Chondrocyte (in vitro differentiated cells): Measurements from ENCODE around the gene RASA2. TPM values are rescaled to one million over a fixed set of nuclear protein-coding genes. Genes with fewer than 3 reads are reported as not detected.
A peak's percentile ranks its signal among the peaks of the same experiment; 100 is the strongest.

ENCODE experiments used
- DNase-seq: peaks from one replicate; pipeline ENCODE4 v3.0.0; 2021; ENCODE audit warnings: mixed read lengths, low spot score
- H3K27ac Mint-ChIP-seq: one replicate; pipeline ENCODE4 v1.8.0; 2021; ENCODE audit warnings: mild to moderate bottlenecking, moderate library complexity, mixed read lengths; ENCODE audit not compliant: unreplicated experiment
- H3K27me3 Mint-ChIP-seq: 2 replicates; pipeline ENCODE4 v1.8.0; 2021; ENCODE audit warnings: low read depth, mixed read lengths
- H3K36me3 Mint-ChIP-seq: 2 replicates; pipeline ENCODE4 v1.8.0; 2021; ENCODE audit warnings: low read depth, mixed read lengths
- H3K4me1 Mint-ChIP-seq: 2 replicates; pipeline ENCODE4 v1.8.0; 2021; ENCODE audit warnings: low read depth, mild to moderate bottlenecking, mixed read lengths
- H3K4me3 Mint-ChIP-seq: one replicate; pipeline ENCODE4 v1.8.0; 2021; ENCODE audit warnings: mild to moderate bottlenecking, moderate library complexity, mixed read lengths; ENCODE audit not compliant: unreplicated experiment
- H3K9me3 Mint-ChIP-seq: 2 replicates; pipeline ENCODE4 v1.8.0; 2021; ENCODE audit warnings: low read depth, mixed read lengths
- total RNA-seq: library from RNA; stranded (reverse); gene quantifications from 3 replicates; pipeline ENCODE4 v1.2.1, GENCODE V29; 2021
- TF ChIP-seq, protein P1 (sequence below): fragments of 200-600 bp; sonication (generic); IDR thresholded peaks from 2 replicates; pipeline ENCODE4 v1.5.0; 2021; ENCODE audit warnings: antibody characterized with exemption, mild to moderate bottlenecking, moderate library complexity

The RASA2 gene
- total RNA-seq, 1 donor from 2014 or later = 8.5 TPM

GRCh38 chr3:141459008-141459407 lies 27.8 kb upstream of the RASA2 start:
- Mint-ChIP-seq H3K36me3 (no peaks in the 10 kb centered on the region), H3K4me3 (no peak overlapping the region), H3K27ac (no peak overlapping the region), H3K4me1 (peaks cover 33% of the 10 kb centered on the region), H3K27me3 (no peaks in the 10 kb centered on the region), H3K9me3 (no peaks in the 10 kb centered on the region)
- no peak for DNase-seq
- TF ChIP-seq, protein P1, sequence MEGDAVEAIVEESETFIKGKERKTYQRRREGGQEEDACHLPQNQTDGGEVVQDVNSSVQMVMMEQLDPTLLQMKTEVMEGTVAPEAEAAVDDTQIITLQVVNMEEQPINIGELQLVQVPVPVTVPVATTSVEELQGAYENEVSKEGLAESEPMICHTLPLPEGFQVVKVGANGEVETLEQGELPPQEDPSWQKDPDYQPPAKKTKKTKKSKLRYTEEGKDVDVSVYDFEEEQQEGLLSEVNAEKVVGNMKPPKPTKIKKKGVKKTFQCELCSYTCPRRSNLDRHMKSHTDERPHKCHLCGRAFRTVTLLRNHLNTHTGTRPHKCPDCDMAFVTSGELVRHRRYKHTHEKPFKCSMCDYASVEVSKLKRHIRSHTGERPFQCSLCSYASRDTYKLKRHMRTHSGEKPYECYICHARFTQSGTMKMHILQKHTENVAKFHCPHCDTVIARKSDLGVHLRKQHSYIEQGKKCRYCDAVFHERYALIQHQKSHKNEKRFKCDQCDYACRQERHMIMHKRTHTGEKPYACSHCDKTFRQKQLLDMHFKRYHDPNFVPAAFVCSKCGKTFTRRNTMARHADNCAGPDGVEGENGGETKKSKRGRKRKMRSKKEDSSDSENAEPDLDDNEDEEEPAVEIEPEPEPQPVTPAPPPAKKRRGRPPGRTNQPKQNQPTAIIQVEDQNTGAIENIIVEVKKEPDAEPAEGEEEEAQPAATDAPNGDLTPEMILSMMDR = no peak

DNA sequence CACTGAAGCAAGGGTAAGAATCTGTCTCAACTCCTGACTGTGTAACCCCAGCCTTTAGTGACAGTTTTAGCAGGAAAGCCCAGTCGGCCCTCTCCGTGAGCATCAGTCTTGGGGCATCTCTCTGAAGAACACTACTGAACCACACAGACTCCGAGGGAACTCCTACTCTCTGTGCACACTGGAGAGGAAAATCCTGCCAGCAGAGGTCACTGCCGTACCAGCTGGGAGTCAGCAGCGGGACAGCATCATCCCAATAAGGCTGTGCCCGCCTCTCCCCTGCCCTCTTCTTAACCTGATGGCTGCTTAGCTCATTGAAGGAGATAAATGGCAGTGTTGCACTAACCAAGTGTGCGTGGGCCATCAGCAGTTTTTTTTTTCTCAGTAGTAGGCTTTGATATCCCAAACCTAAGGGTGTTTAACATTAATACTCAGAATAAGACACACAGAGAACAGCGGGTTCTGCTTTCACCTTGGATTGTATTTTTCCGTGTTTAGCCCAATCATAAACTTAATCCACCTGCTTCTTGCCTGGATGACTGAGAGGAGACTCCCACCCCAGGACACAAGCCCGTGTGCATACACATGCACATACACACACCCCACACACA lies 26.6 kb upstream of the RASA2 start:
- no peak overlapping the region for H3K4me3 Mint-ChIP-seq
- H3K27me3 Mint-ChIP-seq = no peaks in the 10 kb centered on the region
- TF ChIP-seq, protein P1 = peak; percentile 90
- no peak overlapping the region for H3K27ac Mint-ChIP-seq
- H3K9me3 Mint-ChIP-seq = no peaks in the 10 kb centered on the region
- H3K4me1 Mint-ChIP-seq = peaks cover 27% of the 10 kb centered on the region
- H3K36me3 Mint-ChIP-seq = no peaks in the 10 kb centered on the region
- no peak for DNase-seq

DNA sequence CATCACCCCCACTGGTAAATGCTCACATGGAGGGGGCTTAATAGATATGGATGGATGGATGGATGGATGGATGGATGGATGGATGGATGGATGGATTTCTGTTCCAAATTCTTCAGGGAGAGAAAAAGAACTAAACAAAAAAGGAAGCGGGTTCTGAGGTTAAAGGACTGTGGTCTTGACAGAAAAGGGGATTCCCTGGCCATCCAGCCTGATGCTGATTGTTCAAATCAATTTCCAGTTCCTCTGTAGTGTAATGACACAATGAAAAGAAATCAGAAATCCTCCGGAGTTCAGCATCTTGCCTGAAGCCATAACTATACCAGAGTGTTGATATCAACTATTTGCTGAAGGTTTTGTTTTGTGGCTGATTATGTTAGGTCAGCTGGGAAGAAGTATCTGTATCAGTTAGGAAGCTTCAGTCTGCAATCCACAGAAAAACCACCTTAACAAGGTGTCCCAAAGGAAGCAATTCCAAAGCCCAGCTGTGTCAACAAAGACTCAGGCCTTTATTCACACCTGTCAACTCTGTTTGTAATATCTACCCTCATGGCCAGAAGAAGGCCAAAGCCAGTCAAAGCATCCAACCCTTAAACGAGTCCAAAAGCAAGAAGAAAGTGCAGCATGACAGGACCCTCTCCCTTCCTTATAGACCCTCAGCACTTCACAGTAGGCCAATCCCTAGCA lies 24.5 kb upstream of the RASA2 start:
- TF ChIP-seq, protein P1 = no peak
- Mint-ChIP-seq H3K27ac (no peak overlapping the region), H3K9me3 (no peaks in the 10 kb centered on the region), H3K4me1 (peaks cover 17% of the 10 kb centered on the region), H3K36me3 (no peaks in the 10 kb centered on the region), H3K27me3 (no peaks in the 10 kb centered on the region), H3K4me3 (no peak overlapping the region)
- no peak for DNase-seq

DNA sequence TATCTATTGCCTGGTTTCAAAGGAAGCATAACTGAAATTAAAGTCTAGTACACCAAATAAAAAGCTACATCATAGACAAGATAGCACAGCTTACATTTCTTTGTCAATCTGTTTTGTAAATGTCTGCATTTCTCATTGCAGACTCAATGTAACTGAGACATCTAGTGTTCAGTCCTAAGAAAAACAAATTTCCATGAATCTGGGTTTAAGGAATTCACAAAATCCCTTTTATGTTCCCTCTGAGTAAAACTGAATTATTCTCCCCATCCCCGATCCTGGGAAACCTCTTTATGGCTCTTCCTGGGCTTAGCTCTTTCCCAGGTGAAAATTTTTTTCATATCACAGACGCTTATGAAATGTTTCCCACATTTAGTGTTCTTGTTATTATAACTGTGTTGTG lies 21.6 kb upstream of the RASA2 start:
- Mint-ChIP-seq H3K27me3 (no peaks in the 10 kb centered on the region), H3K4me3 (no peak overlapping the region), H3K36me3 (peaks cover 3% of the 10 kb centered on the region), H3K9me3 (peaks cover 7% of the 10 kb centered on the region), H3K27ac (peak overlapping the region; percentile 82), H3K4me1 (peaks cover 20% of the 10 kb centered on the region)
- TF ChIP-seq, protein P1 = peak; percentile 79
- no peak for DNase-seq

DNA sequence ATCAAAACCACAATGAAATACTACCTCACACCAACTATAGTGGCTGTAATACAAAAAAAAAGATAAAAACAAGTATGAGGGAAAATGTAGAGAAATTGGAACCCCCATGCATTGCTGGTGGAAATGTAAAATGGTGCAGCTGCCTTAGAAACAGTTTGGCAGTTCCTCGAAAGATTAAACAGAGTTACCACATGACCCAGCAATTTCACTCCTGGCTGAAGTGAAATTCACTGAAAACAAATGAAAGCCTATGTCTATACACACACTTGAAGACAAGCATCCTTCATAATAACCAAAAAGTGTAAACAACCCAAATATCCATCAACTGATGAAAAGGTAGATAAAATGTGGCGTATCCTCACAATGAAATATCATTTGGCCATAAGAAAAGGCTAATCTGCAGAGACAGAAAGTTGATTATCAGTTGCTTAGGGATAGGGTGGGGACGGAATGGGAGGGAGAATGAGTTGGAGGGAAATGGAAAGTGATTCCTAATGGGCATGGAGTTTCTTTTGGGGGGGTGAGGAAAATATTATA lies 20.1 kb upstream of the RASA2 start:
- no peak for DNase-seq
- Mint-ChIP-seq H3K9me3 (peaks cover 7% of the 10 kb centered on the region), H3K4me3 (no peak overlapping the region), H3K36me3 (peaks cover 3% of the 10 kb centered on the region), H3K4me1 (peaks cover 20% of the 10 kb centered on the region), H3K27me3 (no peaks in the 10 kb centered on the region), H3K27ac (no peak overlapping the region)
- TF ChIP-seq, protein P1 = no peak
